ENCODE data around the gene BCAS3.

GRCh38 chr17:61411011-61411260, 733.3 kb downstream of the BCAS3 start:
- TF ChIP-seq CTCF (IDR thresholded peaks at IDR 0.05) (no peak), POLR2A (IDR thresholded peaks at IDR 0.05) (no peak)
